ENCODE results near the gene ASPG. TPM values are rescaled to one million over a fixed set of nuclear protein-coding genes. Genes with fewer than 3 reads are reported as not detected.
"Not testable (repeated sequence)": the region's sequence is repeated elsewhere in the genome, so short reads cannot be mapped to it uniquely, and the experiment has no call there.

The ASPG gene
- polyA plus RNA-seq, 1 donor (not counting 4 experiments of a cell fraction or from before 2014, with no cell fraction given): 0.10 TPM

DNA sequence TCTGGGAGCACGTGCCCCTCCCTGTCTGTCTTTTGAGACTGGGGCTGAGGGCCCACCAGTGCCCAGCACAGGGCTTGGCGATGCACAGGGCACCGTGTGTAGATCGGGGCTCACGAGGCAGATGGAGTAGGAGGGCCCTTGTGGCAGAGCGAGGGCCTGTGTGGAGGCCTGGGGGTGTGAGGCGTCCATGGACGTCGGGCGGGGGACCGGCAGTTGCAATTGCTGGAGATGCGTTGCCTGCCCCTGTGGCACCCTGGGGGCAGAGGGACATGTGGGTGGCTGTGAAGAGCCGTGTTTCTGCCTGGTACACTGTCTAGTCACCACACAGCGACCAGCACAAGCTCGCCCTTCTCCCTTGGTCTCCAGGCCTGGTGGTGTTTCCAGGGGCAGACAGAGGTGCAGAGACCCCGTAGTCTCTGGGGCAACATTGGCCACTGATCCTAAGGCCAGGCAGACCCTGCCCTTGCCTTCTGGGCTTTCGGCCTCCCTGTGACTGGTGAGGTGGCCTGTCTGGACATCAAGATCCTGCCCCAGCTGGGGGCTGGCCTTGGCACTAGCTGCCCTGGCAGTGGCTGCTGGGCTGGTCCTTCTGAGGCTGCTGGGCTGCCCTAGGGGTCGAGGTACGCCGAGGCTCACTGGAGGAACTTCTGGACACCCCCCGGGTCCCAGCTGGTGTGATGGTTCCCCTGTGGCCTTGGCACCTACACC is 67.3 kb downstream of the ASPG start:
- Histone ChIP-seq H3K9ac (ENCODE audit: control insufficient read depth, extremely low read depth, insufficient read depth, low read length) (no peak overlapping the region), H3K9me3 (ENCODE audit: control insufficient read depth, low read depth, low read length) (no peaks in the 10 kb centered on the region)

DNA sequence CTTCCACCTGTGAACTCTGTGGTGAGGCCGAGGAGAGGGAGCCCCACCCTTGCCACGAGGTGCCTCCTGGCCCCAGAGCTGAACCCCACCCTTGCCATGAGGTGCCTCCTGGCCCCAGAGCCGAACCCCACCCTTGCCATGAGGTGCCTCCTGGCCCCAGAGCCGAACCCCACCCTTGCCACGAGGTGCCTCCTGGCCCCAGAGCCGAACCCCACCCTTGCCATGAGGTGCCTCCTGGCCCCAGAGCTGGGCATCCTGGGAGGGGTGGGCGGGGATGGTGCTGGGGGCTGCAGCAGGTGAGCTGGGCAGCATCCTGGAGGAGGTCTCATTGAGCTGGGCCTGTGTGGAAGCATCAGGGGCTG is 67.9 kb downstream of the ASPG start:
- dilution Hi-C loops (cut with MboI; ENCODE audit: extremely low pct_ligation_motif_present, low sequenced_read_pairs); H3K27ac ChIP-seq (ENCODE audit: control insufficient read depth, insufficient read depth, low read length); H2AFZ ChIP-seq (ENCODE audit: control insufficient read depth, low read length); H3K9me3 ChIP-seq (ENCODE audit: control insufficient read depth, low read depth, low read length); H3K4me1 ChIP-seq (ENCODE audit: control insufficient read depth, extremely low read depth, insufficient read depth, low read length); H3K27me3 ChIP-seq (ENCODE audit: control insufficient read depth, extremely low read depth, insufficient read depth, low read length); H3K9ac ChIP-seq (ENCODE audit: control insufficient read depth, extremely low read depth, insufficient read depth, low read length); H4K20me1 ChIP-seq (ENCODE audit: control insufficient read depth, extremely low read depth, insufficient read depth, low read length); H3K4me3 ChIP-seq (ENCODE audit: control insufficient read depth in 2 of 3, extremely low read depth in 1 of 3, insufficient read depth in 2 of 3, low read depth in 1 of 3, low read length in 3 of 3); DNase-seq (ENCODE audit: low read depth, low spot score); H3K4me2 ChIP-seq (ENCODE audit: control insufficient read depth, extremely low read depth, insufficient read depth, low read depth, low read length); FAIRE-seq; H3K79me2 ChIP-seq (ENCODE audit: control insufficient read depth, insufficient read depth, low read length); H3K36me3 ChIP-seq (ENCODE audit: control insufficient read depth in 2 of 2, extremely low read depth in 1 of 2, insufficient read depth in 2 of 2, low read length in 2 of 2); H3K9me1 ChIP-seq (ENCODE audit: control insufficient read depth, extremely low read depth, insufficient read depth, low read length): not testable (repeated sequence)

More for the DNA sequence above, 67.3 kb downstream of the ASPG start:
- no peak overlapping the region for H3K4me2 ChIP-seq (ENCODE audit: control insufficient read depth, extremely low read depth, insufficient read depth, low read depth, low read length)
- H3K27me3 ChIP-seq (ENCODE audit: control insufficient read depth, extremely low read depth, insufficient read depth, low read length): no peaks in the 10 kb centered on the region
- DNase-seq (ENCODE audit: low read depth, low spot score) (no peak), FAIRE-seq (no peak)
- H3K79me2 ChIP-seq (ENCODE audit: control insufficient read depth, insufficient read depth, low read length): no peaks in the 10 kb centered on the region
- no peak overlapping the region for H2AFZ ChIP-seq (ENCODE audit: control insufficient read depth, low read length)
- TF ChIP-seq, protein P1, sequence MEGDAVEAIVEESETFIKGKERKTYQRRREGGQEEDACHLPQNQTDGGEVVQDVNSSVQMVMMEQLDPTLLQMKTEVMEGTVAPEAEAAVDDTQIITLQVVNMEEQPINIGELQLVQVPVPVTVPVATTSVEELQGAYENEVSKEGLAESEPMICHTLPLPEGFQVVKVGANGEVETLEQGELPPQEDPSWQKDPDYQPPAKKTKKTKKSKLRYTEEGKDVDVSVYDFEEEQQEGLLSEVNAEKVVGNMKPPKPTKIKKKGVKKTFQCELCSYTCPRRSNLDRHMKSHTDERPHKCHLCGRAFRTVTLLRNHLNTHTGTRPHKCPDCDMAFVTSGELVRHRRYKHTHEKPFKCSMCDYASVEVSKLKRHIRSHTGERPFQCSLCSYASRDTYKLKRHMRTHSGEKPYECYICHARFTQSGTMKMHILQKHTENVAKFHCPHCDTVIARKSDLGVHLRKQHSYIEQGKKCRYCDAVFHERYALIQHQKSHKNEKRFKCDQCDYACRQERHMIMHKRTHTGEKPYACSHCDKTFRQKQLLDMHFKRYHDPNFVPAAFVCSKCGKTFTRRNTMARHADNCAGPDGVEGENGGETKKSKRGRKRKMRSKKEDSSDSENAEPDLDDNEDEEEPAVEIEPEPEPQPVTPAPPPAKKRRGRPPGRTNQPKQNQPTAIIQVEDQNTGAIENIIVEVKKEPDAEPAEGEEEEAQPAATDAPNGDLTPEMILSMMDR (optimal IDR thresholded peaks at IDR 0.05 in 1 of 3, IDR thresholded peaks at IDR 0.05 in 1 of 3, conservative IDR thresholded peaks at IDR 0.05 in 1 of 3; ENCODE audit: extremely low read depth in 1 of 3, insufficient read depth in 2 of 3, low read length in 3 of 3): no peak
- no peak for TF ChIP-seq EZH2 (IDR thresholded peaks at IDR 0.05; ENCODE audit: low read length)
- H3K4me3 ChIP-seq (ENCODE audit: control insufficient read depth in 2 of 3, extremely low read depth in 1 of 3, insufficient read depth in 2 of 3, low read depth in 1 of 3, low read length in 3 of 3): no peak overlapping the region
- no peaks in the 10 kb centered on the region for H3K36me3 ChIP-seq (ENCODE audit: control insufficient read depth in 2 of 2, extremely low read depth in 1 of 2, insufficient read depth in 2 of 2, low read length in 2 of 2)
- H3K9me1 ChIP-seq (ENCODE audit: control insufficient read depth, extremely low read depth, insufficient read depth, low read length): no peaks in the 10 kb centered on the region
- no peaks in the 10 kb centered on the region for H3K4me1 ChIP-seq (ENCODE audit: control insufficient read depth, extremely low read depth, insufficient read depth, low read length)
- dilution Hi-C loops (cut with MboI; ENCODE audit: extremely low pct_ligation_motif_present, low sequenced_read_pairs): no loop called here
- no peaks in the 10 kb centered on the region for H4K20me1 ChIP-seq (ENCODE audit: control insufficient read depth, extremely low read depth, insufficient read depth, low read length)
- no peak overlapping the region for H3K27ac ChIP-seq (ENCODE audit: control insufficient read depth, insufficient read depth, low read length)

DNA sequence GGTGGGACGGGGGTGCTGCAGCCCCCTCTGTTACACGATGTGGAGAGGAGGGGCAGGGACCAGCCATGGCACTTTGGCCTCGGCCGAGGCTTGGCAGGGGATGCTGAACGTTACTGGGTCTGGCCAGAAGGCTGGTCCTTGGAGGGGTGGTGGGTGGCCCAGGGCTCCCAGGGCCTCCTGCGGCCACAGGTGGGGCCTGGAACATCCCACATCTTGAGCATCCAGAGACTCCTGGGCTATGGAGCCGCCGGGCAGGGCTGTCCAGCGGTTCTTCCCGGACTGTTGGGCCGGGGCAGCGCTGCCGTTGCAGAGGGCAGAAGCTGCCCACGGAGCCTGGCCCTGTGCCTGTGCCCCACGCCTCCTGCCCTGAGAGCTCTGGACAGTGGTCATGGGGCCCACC is 68.7 kb downstream of the ASPG start:
- H3K4me1 ChIP-seq (ENCODE audit: control insufficient read depth, extremely low read depth, insufficient read depth, low read length): no peaks in the 10 kb centered on the region
- TF ChIP-seq, protein P1 (optimal IDR thresholded peaks at IDR 0.05 in 1 of 3, IDR thresholded peaks at IDR 0.05 in 1 of 3, conservative IDR thresholded peaks at IDR 0.05 in 1 of 3; ENCODE audit: extremely low read depth in 1 of 3, insufficient read depth in 2 of 3, low read length in 3 of 3): no peak
- no peak for TF ChIP-seq EZH2 (IDR thresholded peaks at IDR 0.05; ENCODE audit: low read length)
- no peak for DNase-seq (ENCODE audit: low read depth, low spot score)
- H2AFZ ChIP-seq (ENCODE audit: control insufficient read depth, low read length): no peak overlapping the region
- no peaks in the 10 kb centered on the region for H3K36me3 ChIP-seq (ENCODE audit: control insufficient read depth in 2 of 2, extremely low read depth in 1 of 2, insufficient read depth in 2 of 2, low read length in 2 of 2)
- H3K79me2 ChIP-seq (ENCODE audit: control insufficient read depth, insufficient read depth, low read length): no peaks in the 10 kb centered on the region
- H3K4me2 ChIP-seq (ENCODE audit: control insufficient read depth, extremely low read depth, insufficient read depth, low read depth, low read length): no peak overlapping the region
- no peak overlapping the region for H3K27ac ChIP-seq (ENCODE audit: control insufficient read depth, insufficient read depth, low read length)
- FAIRE-seq: no peak
- H4K20me1 ChIP-seq (ENCODE audit: control insufficient read depth, extremely low read depth, insufficient read depth, low read length): no peaks in the 10 kb centered on the region
- H3K9ac ChIP-seq (ENCODE audit: control insufficient read depth, extremely low read depth, insufficient read depth, low read length): no peak overlapping the region
- H3K27me3 ChIP-seq (ENCODE audit: control insufficient read depth, extremely low read depth, insufficient read depth, low read length): no peaks in the 10 kb centered on the region
- H3K9me1 ChIP-seq (ENCODE audit: control insufficient read depth, extremely low read depth, insufficient read depth, low read length): no peaks in the 10 kb centered on the region
- H3K4me3 ChIP-seq (ENCODE audit: control insufficient read depth in 2 of 3, extremely low read depth in 1 of 3, insufficient read depth in 2 of 3, low read depth in 1 of 3, low read length in 3 of 3): no peak overlapping the region
- dilution Hi-C loops (cut with MboI; ENCODE audit: extremely low pct_ligation_motif_present, low sequenced_read_pairs): no loop called here
- no peaks in the 10 kb centered on the region for H3K9me3 ChIP-seq (ENCODE audit: control insufficient read depth, low read depth, low read length)

All from keratinocyte (primary cell).